ENCODE results near the gene PITPNM1.

The PITPNM1 gene

GRCh38 chr11:67503119-67504004 lies 1.8 kb downstream of the PITPNM1 start:
- no peak for DNase-seq (ENCODE audit: low read depth in 2 of 2)

- DNase-seq (ENCODE audit: low read depth in 2 of 2), result no peak
Observed at GRCh38 chr11:67502328-67502979, 2.7 kb downstream of the PITPNM1 start.

- DNase-seq (ENCODE audit: low read depth in 2 of 2), result no peak
Observed at GRCh38 chr11:67501854-67502253, 3.3 kb downstream of the PITPNM1 start.

- no peak for DNase-seq (ENCODE audit: low read depth in 2 of 2)
Observed at GRCh38 chr11:67500831-67501715, 4.1 kb downstream of the PITPNM1 start.

GRCh38 chr11:67500484-67500821 lies 4.7 kb downstream of the PITPNM1 start:
- DNase-seq (ENCODE audit: low read depth in 2 of 2), result no peak

- no peak for DNase-seq (ENCODE audit: low read depth in 2 of 2)
Observed at GRCh38 chr11:67499808-67500483, 5.2 kb downstream of the PITPNM1 start.

GRCh38 chr11:67498544-67498972 lies 6.6 kb downstream of the PITPNM1 start:
- no peak for DNase-seq (ENCODE audit: low read depth in 2 of 2)

- no peak for DNase-seq (ENCODE audit: low read depth in 2 of 2)
Observed at GRCh38 chr11:67497656-67498291, 7.4 kb downstream of the PITPNM1 start.

GRCh38 chr11:67496113-67496512 lies 9.1 kb downstream of the PITPNM1 start:
- DNase-seq (ENCODE audit: low read depth in 2 of 2), result no peak

GRCh38 chr11:67495234-67496005 lies 9.7 kb downstream of the PITPNM1 start:
- DNase-seq (ENCODE audit: low read depth in 2 of 2), result no peak

- no peak for DNase-seq (ENCODE audit: low read depth in 2 of 2)
Observed at GRCh38 chr11:67494371-67495233, 10.6 kb downstream of the PITPNM1 start.

GRCh38 chr11:67493548-67494370 lies 11.4 kb downstream of the PITPNM1 start:
- DNase-seq (ENCODE audit: low read depth in 2 of 2), result no peak

GRCh38 chr11:67492801-67493547 lies 12.2 kb downstream of the PITPNM1 start:
- no peak for DNase-seq (ENCODE audit: low read depth in 2 of 2)

- DNase-seq (ENCODE audit: low read depth in 2 of 2), result no peak
Observed at GRCh38 chr11:67492069-67492727, 13.0 kb downstream of the PITPNM1 start.

GRCh38 chr11:67491276-67492068 lies 13.7 kb downstream of the PITPNM1 start:
- no peak for DNase-seq (ENCODE audit: low read depth in 2 of 2)

- DNase-seq (ENCODE audit: low read depth in 2 of 2), result no peak
Observed at GRCh38 chr11:67490727-67491065, 14.5 kb downstream of the PITPNM1 start.
